Measurements from ENCODE around the gene ADAMTS13. TPM values are rescaled to one million over a fixed set of nuclear protein-coding genes. Genes with fewer than 3 reads are reported as not detected.
"Not testable (repeated sequence)": the region's sequence is repeated elsewhere in the genome, so short reads cannot be mapped to it uniquely, and the experiment has no call there.

The ADAMTS13 gene
- total RNA-seq, 2 experiments from 2014 or later, result 2.2 to 2.6 TPM

DNA sequence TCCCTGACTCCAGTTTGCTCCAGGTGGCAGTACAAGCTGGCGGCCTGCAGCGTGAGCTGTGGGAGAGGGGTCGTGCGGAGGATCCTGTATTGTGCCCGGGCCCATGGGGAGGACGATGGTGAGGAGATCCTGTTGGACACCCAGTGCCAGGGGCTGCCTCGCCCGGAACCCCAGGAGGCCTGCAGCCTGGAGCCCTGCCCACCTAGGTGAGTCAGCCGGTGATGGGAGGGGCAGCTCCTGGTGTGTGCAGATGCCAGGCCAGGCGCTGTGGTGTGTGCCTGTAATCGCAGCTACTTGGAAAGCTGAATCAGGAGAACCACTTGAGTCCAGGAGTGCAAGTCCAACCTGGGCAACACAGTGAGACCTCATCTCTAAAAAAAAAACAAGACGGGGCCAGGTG lies 27.6 kb downstream of the ADAMTS13 start:
- TF ChIP-seq, protein P1, sequence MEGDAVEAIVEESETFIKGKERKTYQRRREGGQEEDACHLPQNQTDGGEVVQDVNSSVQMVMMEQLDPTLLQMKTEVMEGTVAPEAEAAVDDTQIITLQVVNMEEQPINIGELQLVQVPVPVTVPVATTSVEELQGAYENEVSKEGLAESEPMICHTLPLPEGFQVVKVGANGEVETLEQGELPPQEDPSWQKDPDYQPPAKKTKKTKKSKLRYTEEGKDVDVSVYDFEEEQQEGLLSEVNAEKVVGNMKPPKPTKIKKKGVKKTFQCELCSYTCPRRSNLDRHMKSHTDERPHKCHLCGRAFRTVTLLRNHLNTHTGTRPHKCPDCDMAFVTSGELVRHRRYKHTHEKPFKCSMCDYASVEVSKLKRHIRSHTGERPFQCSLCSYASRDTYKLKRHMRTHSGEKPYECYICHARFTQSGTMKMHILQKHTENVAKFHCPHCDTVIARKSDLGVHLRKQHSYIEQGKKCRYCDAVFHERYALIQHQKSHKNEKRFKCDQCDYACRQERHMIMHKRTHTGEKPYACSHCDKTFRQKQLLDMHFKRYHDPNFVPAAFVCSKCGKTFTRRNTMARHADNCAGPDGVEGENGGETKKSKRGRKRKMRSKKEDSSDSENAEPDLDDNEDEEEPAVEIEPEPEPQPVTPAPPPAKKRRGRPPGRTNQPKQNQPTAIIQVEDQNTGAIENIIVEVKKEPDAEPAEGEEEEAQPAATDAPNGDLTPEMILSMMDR (IDR thresholded peaks at IDR 0.05), result no peak
- no peaks in the 10 kb centered on the region for H3K4me1 Mint-ChIP-seq (ENCODE audit: low read depth)
- Histone ChIP-seq H3K9me3 (ENCODE audit: control insufficient read depth in 1 of 2, insufficient read depth in 1 of 2, low read length in 2 of 2) (no peaks in the 10 kb centered on the region), H3K27me3 (ENCODE audit: control insufficient read depth in 1 of 2, insufficient read depth in 2 of 2, low read length in 2 of 2) (peaks cover 0 to 2% of the 10 kb centered on the region in 2 experiments), H3K4me1 (ENCODE audit: insufficient read depth, low read length) (no peaks in the 10 kb centered on the region), H3K36me3 (ENCODE audit: insufficient read depth, low read length) (no peaks in the 10 kb centered on the region), H3K27ac (ENCODE audit: low read depth in 1 of 2, low read length in 2 of 2) (no peak overlapping the region), H3K4me3 (ENCODE audit: low read length) (no peak overlapping the region)
- DNase-seq (no peak), ATAC-seq (ENCODE audit: poor library complexity) (no peak)
- POLR2A ChIA-PET, result no interaction called here
- intact Hi-C loops (cut with DNase I, micrococcal nuclease), result no loop called here
- H3K36me3 Mint-ChIP-seq (ENCODE audit: low read depth), result no peaks in the 10 kb centered on the region
- CTCF ChIA-PET, result no interaction called here
- H3K27me3 Mint-ChIP-seq, result peaks cover 5% of the 10 kb centered on the region
- H3K27ac Mint-ChIP-seq, result no peak overlapping the region
- no peak overlapping the region for H3K4me3 Mint-ChIP-seq
- no peaks in the 10 kb centered on the region for H3K9me3 Mint-ChIP-seq

GRCh38 chr9:133451865-133452264 lies 29.7 kb downstream of the ADAMTS13 start:
- H3K4me1 Mint-ChIP-seq (ENCODE audit: low read depth); H3K36me3 ChIP-seq (ENCODE audit: insufficient read depth, low read length); H3K27me3 ChIP-seq (ENCODE audit: control insufficient read depth in 1 of 2, insufficient read depth in 2 of 2, low read length in 2 of 2); DNase-seq; intact Hi-C loops (cut with DNase I, micrococcal nuclease); H3K4me3 Mint-ChIP-seq; ATAC-seq (ENCODE audit: poor library complexity); H3K27ac Mint-ChIP-seq; H3K27ac ChIP-seq (ENCODE audit: low read depth in 1 of 2, low read length in 2 of 2); CTCF ChIA-PET; H3K36me3 Mint-ChIP-seq (ENCODE audit: low read depth); H3K4me1 ChIP-seq (ENCODE audit: insufficient read depth, low read length); H3K27me3 Mint-ChIP-seq; H3K9me3 ChIP-seq (ENCODE audit: control insufficient read depth in 1 of 2, insufficient read depth in 1 of 2, low read length in 2 of 2); POLR2A ChIA-PET; H3K9me3 Mint-ChIP-seq; H3K4me3 ChIP-seq (ENCODE audit: low read length): not testable (repeated sequence)

GRCh38 chr9:133452562-133452961 lies 30.4 kb downstream of the ADAMTS13 start:
- H3K27ac Mint-ChIP-seq, result no peak overlapping the region
- Histone ChIP-seq H3K4me1 (ENCODE audit: insufficient read depth, low read length) (no peaks in the 10 kb centered on the region), H3K27me3 (ENCODE audit: control insufficient read depth in 1 of 2, insufficient read depth in 2 of 2, low read length in 2 of 2) (peaks cover 0 to 2% of the 10 kb centered on the region in 2 experiments), H3K4me3 (ENCODE audit: low read length) (no peak overlapping the region), H3K36me3 (ENCODE audit: insufficient read depth, low read length) (no peaks in the 10 kb centered on the region), H3K9me3 (ENCODE audit: control insufficient read depth in 1 of 2, insufficient read depth in 1 of 2, low read length in 2 of 2) (peaks cover 0 to 3% of the 10 kb centered on the region in 2 experiments), H3K27ac (ENCODE audit: low read depth in 1 of 2, low read length in 2 of 2) (no peak overlapping the region)
- H3K36me3 Mint-ChIP-seq (ENCODE audit: low read depth), result no peaks in the 10 kb centered on the region
- TF ChIP-seq, protein P1 (IDR thresholded peaks at IDR 0.05), result no peak
- H3K4me3 Mint-ChIP-seq, result no peak overlapping the region
- H3K9me3 Mint-ChIP-seq, result no peaks in the 10 kb centered on the region
- intact Hi-C loops (cut with DNase I, micrococcal nuclease), result no loop called here
- no peaks in the 10 kb centered on the region for H3K4me1 Mint-ChIP-seq (ENCODE audit: low read depth)
- ChIA-PET CTCF (no interaction called here), POLR2A (no interaction called here)
- no peak for DNase-seq
- ATAC-seq (ENCODE audit: poor library complexity), result no peak
- H3K27me3 Mint-ChIP-seq, result no peaks in the 10 kb centered on the region

GRCh38 chr9:133453651-133454050 lies 31.5 kb downstream of the ADAMTS13 start:
- peaks cover 0 to 2% of the 10 kb centered on the region in 2 experiments for H3K27me3 ChIP-seq (ENCODE audit: control insufficient read depth in 1 of 2, insufficient read depth in 2 of 2, low read length in 2 of 2)
- Mint-ChIP-seq H3K27me3 (no peaks in the 10 kb centered on the region), H3K27ac (no peak overlapping the region), H3K4me1 (ENCODE audit: low read depth) (no peaks in the 10 kb centered on the region), H3K4me3 (no peak overlapping the region), H3K9me3 (no peaks in the 10 kb centered on the region), H3K36me3 (ENCODE audit: low read depth) (no peaks in the 10 kb centered on the region)
- intact Hi-C loops (cut with DNase I, micrococcal nuclease), result no loop called here
- no peak for ATAC-seq (ENCODE audit: poor library complexity)
- ChIA-PET CTCF (no interaction called here), POLR2A (no interaction called here)
- peaks cover 2% of the 10 kb centered on the region for H3K4me1 ChIP-seq (ENCODE audit: insufficient read depth, low read length)
- no peak for DNase-seq
- H3K27ac ChIP-seq (ENCODE audit: low read depth in 1 of 2, low read length in 2 of 2), result no peak overlapping the region
- no peak overlapping the region for H3K4me3 ChIP-seq (ENCODE audit: low read length)
- TF ChIP-seq, protein P1 (IDR thresholded peaks at IDR 0.05), result no peak
- H3K9me3 ChIP-seq (ENCODE audit: control insufficient read depth in 1 of 2, insufficient read depth in 1 of 2, low read length in 2 of 2), result peaks cover 0 to 3% of the 10 kb centered on the region in 2 experiments
- no peaks in the 10 kb centered on the region for H3K36me3 ChIP-seq (ENCODE audit: insufficient read depth, low read length)

Measured in CD4-positive, alpha-beta T cell (primary cell).